GM12878 (cell line): ENCODE measurements around the gene NARF. TPM values are rescaled to one million over a fixed set of nuclear protein-coding genes. Genes with fewer than 3 reads are reported as not detected.

Source experiments
- ASH2L ChIP-seq: fragments of 300-600, 200-600 bp; sonication (generic); IDR thresholded peaks from 2 replicates; pipeline ENCODE4 v1.6.1; 2017; ENCODE audit warnings: low read depth, mild to moderate bottlenecking, borderline replicate concordance
- BHLHE40 ChIP-seq, 2 experiments: fragments of 450-650 bp in 1 of 2; IDR thresholded peaks; 2 replicates each; pipeline ENCODE4 v1.6.1; 2011 to 2017; ENCODE audit warnings: low read depth in 2 of 2, borderline replicate concordance in 1 of 2, improper control_type of control experiment in 1 of 2, low read length in 1 of 2, mild to moderate bottlenecking in 1 of 2
- CBX5 ChIP-seq: sonication (generic); IDR thresholded peaks from 2 replicates; pipeline ENCODE4 v1.6.1; 2016; ENCODE audit warnings: low read depth, moderate library complexity, mild to moderate bottlenecking, inconsistent platforms
- E4F1 ChIP-seq: fragments of 450-650 bp; IDR thresholded peaks from 2 replicates; pipeline ENCODE4 v1.6.1; 2018; ENCODE audit warnings: borderline replicate concordance, mild to moderate bottlenecking; ENCODE audit not compliant: partially characterized antibody
- EED ChIP-seq: sonication (generic); IDR thresholded peaks from 2 replicates; pipeline ENCODE4 v1.6.1; 2016; ENCODE audit warnings: antibody characterized with exemption, low read depth
- EGR1 ChIP-seq, 2 experiments: IDR thresholded peaks; 1 replicate in 1 of 2; 2 replicates in 1 of 2; pipeline ENCODE4 v1.6.1; 2011 to 2012; ENCODE audit warnings: low read depth in 2 of 2, low read length in 2 of 2, borderline replicate concordance in 1 of 2, mild to moderate bottlenecking in 1 of 2, moderate library complexity in 1 of 2
- ESRRA ChIP-seq: IDR thresholded peaks from 2 replicates; pipeline ENCODE4 v1.6.1; 2012; ENCODE audit warnings: mild to moderate bottlenecking, low read length, improper control_type of control experiment
- ETV6 ChIP-seq, 2 experiments: fragments of 450-650 bp in 1 of 2; IDR thresholded peaks in 1 of 2; conservative IDR thresholded peaks in 1 of 2; 2 replicates each; pipeline ENCODE4 v1.6.1; 2014; ENCODE audit warnings: antibody characterized with exemption in 1 of 2, borderline replicate concordance in 1 of 2, low read depth in 1 of 2, mild to moderate bottlenecking in 1 of 2, moderate library complexity in 1 of 2
- IKZF2 ChIP-seq, 2 experiments: fragments of 450-650 bp; IDR thresholded peaks; 2 replicates each; pipeline ENCODE4 v1.6.1; 2017; ENCODE audit warnings: mild to moderate bottlenecking in 2 of 2, moderate library complexity in 2 of 2
- IRF4 ChIP-seq: IDR thresholded peaks from 2 replicates; pipeline ENCODE4 v1.6.1; 2011; ENCODE audit warnings: low read depth, low read length
- JUND ChIP-seq: IDR thresholded peaks from 2 replicates; pipeline ENCODE4 v1.6.1; 2012; ENCODE audit warnings: low read depth, mild to moderate bottlenecking, low read length, improper control_type of control experiment, moderate library complexity
- MEF2B ChIP-seq: fragments of 450-650 bp; IDR thresholded peaks from 2 replicates; pipeline ENCODE4 v1.6.1; 2018; ENCODE audit warnings: mild to moderate bottlenecking, moderate library complexity; ENCODE audit not compliant: partially characterized antibody, poor library complexity, severe bottlenecking
- NFYA ChIP-seq: IDR thresholded peaks from 2 replicates; pipeline ENCODE4 v1.6.1; 2011; ENCODE audit warnings: low read depth, mild to moderate bottlenecking, low read length, improper control_type of control experiment, borderline replicate concordance
- PML ChIP-seq: IDR thresholded peaks from 2 replicates; pipeline ENCODE4 v1.6.1; 2012; ENCODE audit warnings: low read length, inconsistent platforms
- SMAD5 ChIP-seq: IDR thresholded peaks from 2 replicates; pipeline ENCODE4 v1.6.1; 2016; ENCODE audit warnings: antibody characterized with exemption, low read depth
- SREBF1 ChIP-seq: IDR thresholded peaks from 2 replicates; pipeline ENCODE4 v1.6.1; 2012; ENCODE audit warnings: mild to moderate bottlenecking, low read length
- TAF1 ChIP-seq: IDR thresholded peaks from 2 replicates; pipeline ENCODE4 v1.6.1; 2011; ENCODE audit warnings: mild to moderate bottlenecking, low read depth, low read length, borderline replicate concordance
- TBL1XR1 ChIP-seq: IDR thresholded peaks from 2 replicates; pipeline ENCODE4 v1.6.1; 2012; ENCODE audit warnings: low read depth, low read length, improper control_type of control experiment
- TCF7 ChIP-seq: IDR thresholded peaks from 2 replicates; pipeline ENCODE4 v1.6.1; 2014; ENCODE audit warnings: antibody characterized with exemption, borderline replicate concordance
- ZBED1 ChIP-seq: IDR thresholded peaks from 2 replicates; pipeline ENCODE4 v1.6.1; 2016; ENCODE audit warnings: borderline replicate concordance
- ZBTB33 ChIP-seq: fragments of 450-650 bp; IDR thresholded peaks from 2 replicates; pipeline ENCODE4 v1.6.1; 2017; ENCODE audit warnings: mild to moderate bottlenecking
- ZNF24 ChIP-seq: fragments of 450-650 bp; IDR thresholded peaks from 2 replicates; pipeline ENCODE4 v1.6.1; 2017; ENCODE audit warnings: antibody characterized with exemption, mild to moderate bottlenecking
- polyA plus RNA-seq, 11 experiments: library from polyadenylated mRNA; depleted of rRNA in 4 of 11; unstranded in 6 of 11; stranded (reverse) in 5 of 11; fragments of >200 nt; fragmentation: Nextera tagmentation in 4 of 11; fragmentation: Illumina TruSeq in 1 of 11; extraction: Ambion mirVana in 4 of 11; extraction: Trizol in 1 of 11; gene quantifications; 1 replicate in 1 of 11; 2 replicates in 10 of 11; pipeline versions ENCODE4 v1.2.1 to v1.2.3, GENCODE V29; 2011 to 2016; ENCODE audit warnings: inconsistent platforms in 2 of 11, missing spikeins in 2 of 11, low read depth in 1 of 11
- total RNA-seq, 4 experiments: library from RNA; depleted of rRNA in 3 of 4; stranded (reverse); fragments of >200 nt in 3 of 4; fragmentation: Illumina TruSeq in 1 of 4; extraction: Trizol in 1 of 4; gene quantifications; 2 replicates each; pipeline versions ENCODE4 v1.2.1 to v1.2.3, GENCODE V29; 2013 to 2021
- TF ChIP-seq, protein P1 (sequence below): IDR thresholded peaks from 2 replicates; pipeline ENCODE4 v1.6.1; 2012; ENCODE audit warnings: mild to moderate bottlenecking, low read depth, low read length

NARF gene
- total and polyA plus RNA-seq, 10 of the 15 experiments (the other 5 are each of a cell fraction or from before 2014, with no cell fraction given): 16.7 to 126 (median 47.5) TPM

DNA sequence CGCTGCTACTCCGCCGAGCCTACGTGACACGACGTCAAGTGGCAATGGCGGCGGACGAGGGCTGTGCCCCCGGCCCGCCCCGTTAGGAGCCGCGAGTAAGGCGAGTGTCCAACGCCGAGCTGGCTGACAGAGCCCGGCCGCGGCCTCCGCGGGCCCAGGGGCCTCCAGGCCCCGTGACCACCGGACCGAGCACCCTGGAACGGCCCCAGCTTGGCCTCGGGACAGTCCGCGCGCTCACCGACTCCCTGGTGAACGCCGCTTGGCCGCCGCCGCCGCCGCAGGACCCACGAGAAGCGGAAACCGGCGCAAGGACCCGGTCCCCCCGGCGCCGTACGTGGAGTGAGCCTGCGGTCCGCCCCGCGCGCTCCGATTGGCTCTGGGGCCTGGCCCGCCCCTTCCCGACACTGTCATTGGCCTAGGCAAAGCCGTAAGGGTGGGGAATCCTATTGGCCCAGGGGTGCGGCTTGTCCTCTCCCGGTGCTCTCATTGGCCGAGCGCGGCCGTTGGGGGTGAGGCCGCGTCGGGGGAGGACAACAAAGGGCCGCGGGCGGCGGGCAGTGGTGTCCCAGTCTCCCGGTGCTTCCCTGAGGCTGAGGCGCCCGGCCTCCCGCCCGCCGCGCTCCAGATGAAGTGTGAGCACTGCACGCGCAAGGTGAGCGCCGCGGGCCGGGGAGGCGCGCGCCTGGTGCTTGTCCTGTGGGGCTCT lies at the start of gene NARF (continued):
- TF ChIP-seq EGR1 (IDR thresholded peaks at IDR 0.05; ENCODE audit: borderline replicate concordance in 1 of 2, low read depth in 2 of 2, low read length in 2 of 2) (peak in 1 of 2 experiments; percentile 4; a peak in 1 of 3 replicates), PML (peak; percentile 97), ZBED1 (no peak), SMAD5 (0 out of 2 replicates have a peak, but pooled peaks have one; percentile 3), ZBTB33 (no peak), TCF7 (no peak), MEF2B (no peak), JUND (peak; percentile 28; the same call in 1 of the 2 replicates), ZNF24 (no peak), TBL1XR1 (no peak), EED (no peak), IKZF2 (IDR thresholded peaks at IDR 0.05) (no peak), ESRRA (no peak), IRF4 (no peak), BHLHE40 (IDR thresholded peaks at IDR 0.05; ENCODE audit: borderline replicate concordance in 1 of 2, low read depth in 2 of 2, low read length in 1 of 2) (peak in 1 of 2 experiments; percentile 65; a peak in 1 of 4 replicates), E4F1 (no peak), NFYA (peak; percentile 65), ETV6 (conservative IDR thresholded peaks at IDR 0.05 in 1 of 2, IDR thresholded peaks at IDR 0.05 in 1 of 2; ENCODE audit: borderline replicate concordance in 1 of 2, low read depth in 1 of 2) (no peak; a peak in 1 of 4 replicates), CBX5 (no peak), TAF1 (peak; percentile 92), SREBF1 (no peak), ASH2L (no peak)
- TF ChIP-seq, protein P1, sequence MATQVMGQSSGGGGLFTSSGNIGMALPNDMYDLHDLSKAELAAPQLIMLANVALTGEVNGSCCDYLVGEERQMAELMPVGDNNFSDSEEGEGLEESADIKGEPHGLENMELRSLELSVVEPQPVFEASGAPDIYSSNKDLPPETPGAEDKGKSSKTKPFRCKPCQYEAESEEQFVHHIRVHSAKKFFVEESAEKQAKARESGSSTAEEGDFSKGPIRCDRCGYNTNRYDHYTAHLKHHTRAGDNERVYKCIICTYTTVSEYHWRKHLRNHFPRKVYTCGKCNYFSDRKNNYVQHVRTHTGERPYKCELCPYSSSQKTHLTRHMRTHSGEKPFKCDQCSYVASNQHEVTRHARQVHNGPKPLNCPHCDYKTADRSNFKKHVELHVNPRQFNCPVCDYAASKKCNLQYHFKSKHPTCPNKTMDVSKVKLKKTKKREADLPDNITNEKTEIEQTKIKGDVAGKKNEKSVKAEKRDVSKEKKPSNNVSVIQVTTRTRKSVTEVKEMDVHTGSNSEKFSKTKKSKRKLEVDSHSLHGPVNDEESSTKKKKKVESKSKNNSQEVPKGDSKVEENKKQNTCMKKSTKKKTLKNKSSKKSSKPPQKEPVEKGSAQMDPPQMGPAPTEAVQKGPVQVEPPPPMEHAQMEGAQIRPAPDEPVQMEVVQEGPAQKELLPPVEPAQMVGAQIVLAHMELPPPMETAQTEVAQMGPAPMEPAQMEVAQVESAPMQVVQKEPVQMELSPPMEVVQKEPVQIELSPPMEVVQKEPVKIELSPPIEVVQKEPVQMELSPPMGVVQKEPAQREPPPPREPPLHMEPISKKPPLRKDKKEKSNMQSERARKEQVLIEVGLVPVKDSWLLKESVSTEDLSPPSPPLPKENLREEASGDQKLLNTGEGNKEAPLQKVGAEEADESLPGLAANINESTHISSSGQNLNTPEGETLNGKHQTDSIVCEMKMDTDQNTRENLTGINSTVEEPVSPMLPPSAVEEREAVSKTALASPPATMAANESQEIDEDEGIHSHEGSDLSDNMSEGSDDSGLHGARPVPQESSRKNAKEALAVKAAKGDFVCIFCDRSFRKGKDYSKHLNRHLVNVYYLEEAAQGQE: no peak
